TTC549 (cell line): ENCODE measurements around the gene ADCY4.
"Not testable (repeated sequence)": the region's sequence is repeated elsewhere in the genome, so short reads cannot be mapped to it uniquely, and the experiment has no call there.

Experiments
- FAIRE-seq: peaks from 2 replicates; lab custom pipeline; 2012; peaks lifted over from hg19 to GRCh38; lab: Jason Lieb, UNC

ADCY4 gene

DNA sequence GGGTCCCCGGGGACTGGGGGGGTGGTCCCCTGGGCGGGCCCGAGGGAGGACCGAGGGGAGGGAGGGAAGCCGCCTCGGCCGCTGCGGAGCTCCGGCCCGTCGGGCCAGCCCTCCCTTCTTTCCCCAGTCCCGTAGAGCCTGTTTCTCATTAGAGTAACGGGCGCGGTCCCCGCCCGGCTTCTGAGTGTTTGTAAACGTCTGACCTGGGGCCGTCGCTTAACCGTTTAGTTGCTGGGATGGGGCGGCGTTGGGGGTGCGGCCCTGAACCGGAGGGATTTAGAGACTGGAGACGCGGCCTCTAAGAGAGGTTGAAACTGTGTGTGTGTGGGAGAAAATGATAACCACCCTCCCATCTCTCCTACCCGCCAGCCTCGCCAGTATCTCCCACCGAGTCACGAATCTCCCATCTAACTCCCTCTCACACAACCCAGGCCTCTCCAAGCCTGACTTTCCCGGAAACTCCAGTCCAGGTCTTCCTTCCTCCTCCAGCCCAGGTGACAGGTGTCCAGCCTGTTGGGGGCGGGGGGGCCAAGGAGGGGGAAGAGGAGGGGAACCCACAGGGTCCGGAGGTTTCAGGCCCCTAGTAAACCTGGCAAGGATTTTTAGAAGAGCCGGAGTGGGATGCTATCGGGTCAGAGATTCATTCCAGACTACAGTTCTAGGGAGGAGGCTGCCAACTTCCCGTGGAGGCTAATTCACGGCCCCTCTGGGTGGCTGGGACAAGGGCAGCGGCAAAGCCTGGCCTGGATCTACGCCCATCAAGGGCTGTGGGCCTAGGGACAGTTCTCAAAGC, 32.0 kb upstream of the ADCY4 start:
- no peak for FAIRE-seq

DNA sequence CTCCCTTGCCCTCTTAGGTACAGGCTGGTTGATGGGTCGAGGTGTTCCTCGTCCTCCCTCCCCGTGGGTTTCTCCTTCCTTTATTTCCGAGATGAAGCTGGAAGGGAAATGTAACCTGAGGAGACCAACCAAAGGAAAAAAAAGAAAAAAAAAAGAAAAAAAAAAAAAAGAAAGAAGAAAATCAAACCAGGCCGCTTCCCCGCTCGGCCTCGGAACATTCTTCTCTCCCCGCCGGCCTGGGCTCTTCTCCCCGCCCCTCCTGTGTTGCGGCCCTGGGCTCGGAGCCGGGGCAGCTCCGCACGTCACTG, 31.5 kb upstream of the ADCY4 start:
- FAIRE-seq, result no peak

DNA sequence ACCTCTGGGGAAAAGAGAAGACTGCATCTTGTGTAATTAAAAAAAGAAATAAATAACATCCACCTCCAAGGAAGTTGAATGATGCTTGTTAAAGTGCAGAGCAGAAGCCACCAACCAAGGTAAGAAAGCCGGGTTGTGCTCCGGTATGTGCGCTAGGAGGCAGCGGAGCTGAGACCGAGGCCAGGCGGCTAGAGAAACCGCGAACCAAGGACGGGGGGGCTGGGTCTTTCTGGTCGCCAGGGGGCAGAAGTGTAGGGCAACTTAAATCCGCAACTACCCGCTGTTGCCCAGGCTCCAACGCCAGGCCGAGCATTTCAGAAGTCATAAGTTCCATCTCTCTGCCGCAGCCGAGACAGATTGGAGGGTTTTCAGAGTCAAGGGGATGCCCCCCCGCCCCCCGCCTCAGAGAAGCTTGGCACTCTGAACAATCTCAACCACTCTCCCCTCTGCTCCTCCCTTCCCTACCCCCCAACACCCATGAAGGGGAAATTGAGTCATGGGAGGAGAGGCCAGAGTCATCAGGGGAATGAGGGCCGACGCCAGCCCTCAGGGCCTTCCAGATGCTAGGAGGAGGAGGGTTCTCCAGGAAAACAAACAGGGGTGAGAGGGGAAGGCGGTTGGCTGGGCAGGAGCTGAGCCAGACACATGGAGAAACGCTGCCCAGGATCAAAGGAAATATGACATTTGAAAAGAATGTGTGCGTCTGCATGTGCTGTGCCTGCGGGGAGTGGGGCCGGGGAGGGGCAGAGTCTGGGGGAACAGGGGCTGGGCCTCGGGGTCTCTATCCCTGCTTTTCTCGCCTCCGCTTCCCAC, 30.9 kb upstream of the ADCY4 start:
- FAIRE-seq, result peak; percentile 84

DNA sequence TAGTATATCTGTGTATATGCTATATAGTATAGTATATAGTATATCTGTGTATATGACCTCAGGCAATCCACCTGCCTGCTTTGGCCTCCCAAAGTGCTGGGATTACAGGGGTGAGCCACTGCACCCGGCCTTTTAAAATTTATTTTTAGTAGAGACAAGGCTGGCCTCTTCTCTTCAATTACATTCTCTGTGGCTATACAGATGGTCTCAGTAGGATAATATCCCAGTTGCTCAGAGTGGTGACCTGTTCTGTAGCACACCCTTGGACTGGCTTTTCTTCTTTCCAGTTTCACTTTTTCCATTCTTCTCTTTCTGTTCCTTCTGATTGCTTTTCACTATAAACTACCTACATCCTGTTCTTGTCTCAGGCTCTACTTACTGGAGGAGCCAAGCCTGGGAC, 30.0 kb upstream of the ADCY4 start:
- FAIRE-seq, result no peak

DNA sequence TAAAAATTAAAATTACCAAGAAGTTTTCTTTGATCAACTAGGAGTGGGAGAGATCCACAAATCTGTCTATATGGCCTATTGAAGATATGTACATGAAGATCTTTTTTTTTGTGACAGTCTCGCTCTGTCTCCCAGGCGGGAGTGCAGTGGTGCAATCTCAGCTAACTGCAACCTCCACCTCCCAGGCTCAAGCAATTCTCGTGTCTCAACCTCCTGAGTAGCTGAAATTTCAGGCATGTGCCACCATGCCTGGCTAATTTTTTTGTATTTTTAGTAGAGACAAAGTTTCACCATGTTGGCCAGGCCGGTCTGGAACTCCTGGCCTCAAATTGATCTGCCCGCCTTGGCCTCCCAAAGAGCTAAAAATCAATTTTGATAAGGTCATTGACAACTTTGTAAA, 28.5 kb upstream of the ADCY4 start:
- FAIRE-seq, result no peak

DNA sequence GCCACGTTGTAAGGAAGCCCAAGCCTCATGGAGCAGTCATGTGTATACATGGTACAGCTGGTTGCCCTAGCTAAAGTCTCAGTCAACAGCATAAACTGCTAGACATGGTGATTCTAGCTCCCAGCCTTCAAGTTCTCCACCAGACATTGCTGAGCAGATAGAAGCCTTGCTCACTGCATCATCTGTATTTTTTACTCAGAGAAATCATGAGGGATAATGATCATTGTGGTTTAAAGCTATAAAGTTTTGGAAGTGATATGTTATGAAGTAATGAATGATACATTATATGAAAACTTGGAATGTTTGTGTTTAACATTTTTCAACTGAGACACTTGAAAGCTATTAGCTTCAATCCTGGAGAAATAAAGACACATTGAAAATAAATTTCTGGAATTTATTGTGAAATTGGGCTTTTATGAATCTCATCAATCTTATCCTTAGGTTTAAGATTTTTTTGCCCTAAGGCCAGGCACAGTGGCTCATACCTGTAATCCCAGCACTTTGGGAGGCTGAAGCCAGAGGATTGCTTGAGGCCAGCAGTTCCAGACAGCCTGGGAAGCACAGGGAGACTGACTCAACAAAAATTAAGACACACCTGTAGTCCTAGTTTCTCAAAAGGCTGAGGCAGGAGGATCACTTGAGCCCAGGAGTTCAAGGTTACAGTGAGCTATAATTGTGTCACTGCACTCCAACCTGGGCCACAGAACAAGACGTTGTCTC, 27.5 kb upstream of the ADCY4 start:
- FAIRE-seq, result no peak

DNA sequence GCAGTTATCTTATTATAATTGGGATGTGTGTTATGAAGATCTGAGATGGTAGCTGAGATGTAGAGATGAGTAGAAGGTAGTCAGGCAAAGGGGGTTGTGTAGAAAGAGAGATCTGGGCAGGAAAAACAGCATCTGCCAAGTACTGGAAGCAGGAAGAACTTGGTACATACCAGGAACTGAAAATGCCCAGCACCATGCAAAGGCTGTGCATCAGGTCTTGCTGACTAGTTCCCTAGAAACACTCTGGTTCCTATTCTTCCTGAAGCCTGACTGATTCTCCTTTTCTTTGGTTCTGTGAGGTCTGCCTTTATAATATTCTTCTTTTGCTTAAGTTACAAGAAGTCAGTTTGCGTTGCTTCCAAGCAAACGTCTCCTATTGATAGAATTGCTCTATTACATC, 26.5 kb upstream of the ADCY4 start:
- no peak for FAIRE-seq

DNA sequence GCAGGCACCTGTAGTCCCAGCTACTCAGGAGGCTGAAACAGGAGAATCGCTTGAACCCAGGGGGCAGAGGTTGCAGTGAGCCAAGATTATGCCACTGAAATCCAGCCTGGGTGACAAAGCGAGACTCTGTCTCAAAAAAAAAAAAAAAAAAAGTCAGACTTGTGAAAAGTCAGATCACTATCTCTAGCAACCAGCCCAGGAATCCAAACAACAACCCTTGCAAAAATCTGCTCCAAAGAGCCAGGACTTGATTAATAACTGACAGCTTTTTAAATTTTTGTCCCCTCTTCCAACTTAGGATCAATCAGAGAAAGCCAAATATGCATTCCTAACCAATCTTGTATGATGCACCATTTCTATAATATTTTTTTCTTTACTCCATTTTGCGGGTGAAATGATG, 25.4 kb upstream of the ADCY4 start:
- no peak for FAIRE-seq

DNA sequence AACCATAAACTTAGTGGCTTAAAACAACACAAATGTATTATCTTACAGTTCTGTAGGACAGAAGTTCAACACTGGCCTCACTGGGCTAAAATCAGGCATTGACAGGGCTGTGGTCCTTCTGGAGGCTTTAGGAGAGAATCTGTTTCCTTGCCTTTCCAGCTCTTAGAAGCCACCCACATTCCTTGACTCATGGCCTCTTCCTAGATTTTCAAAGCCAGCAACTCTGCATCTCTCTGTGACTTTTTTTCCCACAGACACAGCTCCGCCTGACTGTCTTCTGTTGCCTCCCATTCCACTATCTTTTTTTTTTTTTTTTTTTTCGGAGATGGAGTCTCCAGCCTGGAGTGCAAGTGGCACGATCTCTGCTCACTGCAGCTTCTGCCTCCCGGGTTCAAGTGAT, 21.3 kb upstream of the ADCY4 start:
- FAIRE-seq, result no peak

DNA sequence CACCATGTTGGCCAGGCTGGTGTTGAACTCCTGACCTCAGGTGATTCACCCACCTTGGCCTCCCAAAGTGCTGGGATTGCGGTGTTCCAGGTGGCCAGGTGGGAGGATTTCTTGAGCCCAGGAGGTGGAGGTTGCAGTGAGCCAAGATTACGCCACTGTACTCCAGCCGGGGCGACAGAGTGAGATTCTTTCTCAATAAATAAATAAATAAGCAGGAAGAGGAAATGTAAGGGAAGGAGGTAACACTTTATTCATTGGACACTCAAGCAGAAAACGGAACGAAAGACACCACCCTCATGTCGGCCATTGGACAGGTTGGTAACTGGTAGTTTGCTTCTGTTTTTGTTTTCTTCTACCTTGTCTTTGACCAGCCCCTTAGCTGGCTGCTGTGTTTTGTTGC, 20.1 kb upstream of the ADCY4 start:
- no peak for FAIRE-seq

DNA sequence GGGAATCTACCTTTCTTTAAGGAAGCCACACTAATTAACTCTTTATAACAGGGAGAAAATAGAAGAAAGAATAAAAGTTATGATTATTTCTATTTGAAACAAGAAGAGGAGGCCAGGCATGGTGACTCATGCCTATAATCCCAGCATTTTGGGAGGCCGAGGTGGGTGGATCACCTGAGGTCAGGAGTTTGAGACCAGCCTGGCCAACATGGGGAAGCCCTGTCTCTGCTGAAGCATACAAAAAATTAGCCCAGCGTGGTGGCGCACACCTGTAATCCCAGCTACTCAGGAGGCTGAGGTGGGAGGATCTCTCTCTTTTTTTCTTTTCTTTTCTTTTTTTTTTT, 19.6 kb upstream of the ADCY4 start:
- not testable (repeated sequence) for FAIRE-seq

DNA sequence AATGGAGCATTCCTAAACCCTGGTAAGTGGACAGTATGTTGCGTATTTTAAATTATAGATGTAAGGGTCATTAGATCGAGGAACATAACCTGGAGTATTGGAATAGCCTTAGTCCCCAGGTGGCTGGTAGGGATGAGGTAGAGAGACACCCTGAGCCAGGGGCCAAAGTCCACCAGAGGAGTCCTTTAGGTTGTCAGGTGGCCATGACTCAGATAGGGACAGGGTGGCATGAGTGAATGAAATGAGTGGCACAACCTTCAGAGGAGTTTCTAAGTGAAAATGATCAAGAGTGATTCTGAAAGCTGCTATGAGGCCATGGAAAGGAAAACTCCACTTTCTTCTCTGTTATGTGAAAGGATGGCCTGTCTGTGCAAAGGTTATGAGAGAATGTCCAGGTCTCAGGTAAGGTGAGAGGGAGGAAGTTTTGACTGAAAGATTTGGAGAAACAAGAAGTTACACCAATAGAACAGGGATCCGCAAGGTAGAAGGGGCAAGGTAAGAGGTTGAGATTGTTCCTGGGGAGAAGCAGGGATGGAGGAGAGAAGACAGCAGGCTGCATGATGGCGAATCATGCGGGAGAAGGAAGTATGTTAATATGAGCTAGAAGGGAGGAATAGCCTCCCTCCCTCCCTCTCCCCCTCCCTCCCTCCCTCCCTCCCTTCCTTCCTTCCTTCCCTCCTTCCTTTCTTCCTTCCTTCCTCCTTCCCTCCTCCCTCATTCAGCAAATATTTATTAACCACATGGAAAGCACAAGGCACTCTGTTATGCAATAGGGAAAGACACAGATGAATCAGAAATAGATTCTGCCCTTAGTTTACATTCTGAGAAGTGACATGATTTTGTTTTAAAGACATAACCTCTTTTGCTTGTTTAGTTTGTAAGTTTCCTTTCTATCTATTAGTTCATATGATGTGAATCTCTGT, 18.9 kb upstream of the ADCY4 start:
- FAIRE-seq, result no peak

DNA sequence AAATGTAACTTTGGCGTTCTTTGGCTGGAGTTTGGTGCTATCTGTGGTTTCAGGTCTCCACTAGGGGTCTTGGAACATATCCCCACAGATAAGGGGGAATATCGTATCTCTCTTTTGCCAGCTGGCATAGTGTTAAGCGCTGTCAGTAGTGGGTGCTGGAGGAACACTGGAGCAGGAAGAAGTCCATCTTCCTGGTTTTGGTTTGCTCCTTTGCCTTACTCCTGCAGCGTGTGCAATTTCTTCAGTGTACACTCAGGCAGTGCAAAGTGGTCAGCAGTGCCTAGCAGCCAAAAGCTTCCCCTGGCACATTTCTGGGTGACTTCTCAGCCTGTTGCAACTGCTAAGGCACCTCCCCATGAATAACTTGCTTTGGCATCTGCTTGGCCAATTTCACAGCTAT, 16.6 kb upstream of the ADCY4 start:
- no peak for FAIRE-seq

DNA sequence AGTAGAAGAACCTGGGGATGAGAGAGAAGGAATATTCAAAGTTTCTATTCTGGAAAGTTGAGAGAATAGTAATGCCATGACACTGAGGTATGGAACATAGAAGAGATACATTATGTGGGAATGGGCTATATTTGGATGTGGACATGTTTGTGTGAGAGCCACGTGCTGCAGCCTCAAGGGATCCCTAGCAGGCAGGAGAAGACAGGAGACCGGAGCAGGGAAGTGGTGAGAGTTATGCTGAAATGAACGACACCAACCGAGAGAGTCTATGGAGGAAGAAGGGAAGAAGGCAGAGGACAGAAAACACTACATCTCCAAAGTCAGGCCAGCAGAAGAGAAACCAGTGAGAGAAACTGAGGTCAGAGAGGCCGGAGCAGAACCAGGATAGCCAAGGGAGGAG, 14.9 kb upstream of the ADCY4 start:
- FAIRE-seq, result no peak

DNA sequence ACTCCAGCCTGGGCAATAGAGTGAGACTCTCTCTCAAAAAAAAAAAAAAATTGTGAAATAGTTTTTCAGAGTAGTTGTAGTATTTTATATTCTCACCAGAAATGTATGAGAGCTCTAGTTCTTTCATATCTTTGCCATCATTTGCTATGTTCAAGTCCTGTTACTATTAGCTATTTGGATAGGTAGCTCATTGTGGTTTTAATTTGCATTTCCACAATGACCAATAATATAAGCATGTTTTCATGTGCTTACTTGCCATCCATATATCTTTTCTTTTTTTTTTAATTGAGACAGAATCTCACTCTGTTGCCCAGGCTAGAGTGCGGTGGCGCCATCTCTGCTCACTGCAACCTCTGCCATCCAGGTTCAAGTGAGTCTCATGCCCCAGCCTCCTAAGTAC, 13.3 kb upstream of the ADCY4 start:
- FAIRE-seq, result no peak

DNA sequence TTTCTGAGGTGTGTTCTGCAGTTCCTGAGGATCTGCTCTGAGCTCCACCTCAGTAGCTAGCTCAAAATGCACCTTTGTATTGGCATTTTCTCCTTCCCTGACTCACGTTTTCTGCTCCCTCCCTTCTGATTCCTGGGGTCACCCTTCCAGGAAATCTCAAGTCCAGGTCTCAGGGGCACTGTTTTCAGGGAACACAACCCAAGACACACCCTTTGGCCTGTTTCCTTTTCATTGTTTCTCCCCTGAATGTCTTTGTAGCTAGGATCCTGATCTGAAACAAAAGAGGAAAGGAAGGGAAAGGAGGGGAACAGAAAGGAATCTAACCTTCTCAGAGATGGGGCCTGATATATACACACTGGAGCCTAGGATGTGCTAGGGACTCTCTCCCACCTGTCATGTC, 12.3 kb upstream of the ADCY4 start:
- FAIRE-seq, result no peak

DNA sequence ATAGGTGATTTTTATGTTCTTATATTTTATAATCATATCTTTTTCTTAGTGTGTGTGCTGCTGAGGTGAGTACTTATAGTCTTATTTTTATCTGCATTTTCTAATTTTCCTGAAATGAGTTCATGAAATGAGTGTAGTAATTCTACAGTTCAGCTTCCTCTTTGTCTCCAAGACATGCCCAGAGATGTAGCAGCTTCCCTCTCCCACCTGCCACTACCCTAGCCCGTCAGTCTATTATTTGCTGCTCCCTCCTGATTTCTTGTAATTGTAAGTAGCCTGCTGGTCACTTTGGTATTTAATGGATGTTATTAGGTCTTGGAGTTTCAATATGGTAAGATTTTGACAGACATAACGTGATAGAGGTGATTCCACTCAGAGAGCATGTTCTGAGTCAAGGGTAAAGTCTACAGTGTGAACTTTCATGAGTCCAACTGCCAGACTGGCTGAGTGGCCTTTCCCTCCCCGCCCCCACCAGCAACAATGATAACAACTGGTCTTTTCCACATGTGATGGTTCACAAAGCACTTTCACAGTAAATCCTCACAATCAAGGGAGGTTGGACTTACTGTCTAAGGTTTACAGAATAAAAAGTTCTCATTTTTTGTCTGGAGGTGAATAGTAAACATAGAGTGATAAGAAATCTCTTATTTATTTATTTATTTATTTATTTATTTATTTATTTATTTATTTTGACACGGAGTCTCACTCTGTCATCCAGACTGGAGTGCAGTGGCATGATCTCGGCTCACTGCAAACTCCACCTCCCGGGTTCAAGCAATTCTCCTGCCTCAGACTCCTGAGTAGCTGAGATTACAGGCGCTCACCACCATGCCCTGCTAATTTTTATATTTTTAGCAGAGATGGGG, 9.2 kb upstream of the ADCY4 start:
- no peak for FAIRE-seq

DNA sequence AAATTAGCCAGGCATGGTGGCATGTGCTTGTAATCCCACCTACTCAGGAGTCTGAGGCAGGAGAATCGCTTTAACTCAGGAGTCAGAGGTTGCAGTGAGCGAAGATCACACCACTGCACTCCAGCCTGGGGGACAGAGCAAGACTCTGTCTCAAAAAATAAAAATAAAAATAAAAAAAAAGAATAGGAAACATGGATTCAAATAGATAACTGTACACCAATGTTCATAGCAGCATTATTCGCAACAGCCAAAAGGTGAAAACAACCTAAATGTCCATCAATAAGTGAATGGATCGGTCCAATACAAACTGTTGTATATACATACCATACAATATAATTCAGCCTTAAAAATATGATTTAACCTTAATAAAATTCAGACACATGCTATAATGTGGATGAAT, 8.0 kb upstream of the ADCY4 start:
- FAIRE-seq, result no peak

DNA sequence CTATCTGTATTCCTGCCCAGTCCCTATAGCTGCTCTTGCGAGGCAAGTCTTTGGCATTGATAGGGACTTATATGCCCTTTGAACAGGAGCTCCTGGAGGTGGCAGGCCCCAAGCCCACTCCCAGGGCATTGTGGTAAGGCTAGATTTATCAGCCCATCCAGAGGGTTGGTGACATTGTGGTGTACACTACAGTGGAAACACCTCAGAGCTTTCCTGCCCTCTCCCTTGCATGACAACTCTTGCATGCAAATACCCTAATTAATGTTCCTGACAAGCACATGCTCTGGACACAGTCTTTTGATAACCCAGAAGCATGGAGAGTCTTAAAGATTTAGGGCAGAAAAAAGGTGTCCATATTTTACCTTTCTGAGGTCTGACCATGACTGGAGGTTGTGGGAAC, 5.7 kb upstream of the ADCY4 start:
- no peak for FAIRE-seq

DNA sequence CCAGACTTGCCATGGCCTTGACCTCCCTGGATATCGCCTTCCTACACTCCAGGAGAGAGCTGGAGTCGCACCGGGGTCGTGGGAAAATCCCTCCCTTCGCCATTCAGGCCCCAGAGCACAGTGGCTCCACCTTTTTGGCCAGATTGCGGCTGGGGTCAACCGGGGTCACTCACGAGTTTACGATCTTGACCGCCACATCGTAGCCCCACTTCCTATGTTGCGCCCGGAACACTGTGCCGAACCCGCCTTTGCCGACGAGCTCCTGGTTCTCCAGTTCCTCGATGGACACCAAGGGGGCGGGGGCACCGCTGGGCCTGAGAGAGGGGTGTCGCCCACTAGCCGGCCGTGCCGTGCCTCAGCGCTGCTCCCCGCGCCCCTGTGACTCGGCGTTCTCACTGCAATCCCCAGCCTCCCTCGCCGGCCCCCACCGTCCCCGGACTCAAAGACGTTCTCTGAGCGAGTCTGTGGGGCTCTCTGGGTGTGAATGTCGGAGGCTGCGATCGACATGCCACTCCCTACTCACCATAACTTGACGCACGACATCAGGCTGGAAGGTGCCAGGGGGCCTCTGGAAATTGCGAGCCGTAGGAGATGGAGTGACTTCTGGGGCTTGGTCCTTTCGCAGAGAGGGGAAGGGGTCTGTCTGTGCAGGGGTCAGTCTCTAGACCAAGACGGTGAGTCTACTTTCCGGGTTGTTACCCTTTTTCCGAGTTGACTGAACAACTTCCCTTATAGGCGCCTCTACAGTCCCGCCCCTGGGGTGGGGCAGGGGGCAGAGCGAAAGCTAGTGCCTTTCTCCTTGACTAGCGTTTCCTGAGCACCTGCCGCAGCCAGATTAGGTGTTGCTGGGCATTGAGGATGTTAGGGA, 4.6 kb upstream of the ADCY4 start, which contains the start of gene RIPK3:
TSS of gene RIPK3 (minus strand) at position 708 of the 868 bp plus-strand sequence. CDS start at position 543, 165 bp downstream.
- no peak for FAIRE-seq
